GM21786 (cell line): ENCODE data around the gene SIAE.

Experiments used
- ATAC-seq: cut with Tn5 transposase; IDR thresholded peaks from one replicate; pipeline ENCODE4 v1.9.1; 2021; ENCODE audit not compliant: unreplicated experiment

SIAE gene

DNA sequence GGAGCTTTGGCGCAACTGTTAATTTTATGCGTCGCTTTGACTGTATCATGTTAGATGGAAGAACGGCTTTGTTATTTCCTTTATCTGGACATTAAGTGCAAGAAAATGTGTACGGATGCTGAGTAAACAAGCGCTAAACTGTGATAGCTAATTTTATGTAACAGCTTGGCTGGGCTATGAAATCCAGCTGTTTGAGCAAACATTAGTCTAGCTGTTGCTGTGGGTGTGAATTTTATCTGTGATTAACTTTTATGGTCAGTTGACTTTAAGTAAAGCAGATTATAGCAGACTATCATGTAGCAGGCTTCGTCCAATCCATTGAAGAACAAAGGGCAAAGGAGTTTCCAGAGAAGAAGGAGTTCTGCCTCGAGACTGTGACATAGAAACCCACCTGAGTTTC lies 89.8 kb downstream of the SIAE start:
- ATAC-seq, result no peak
